HG03097 (cell line): ENCODE data around the gene FBXO9.

Experiments used
- ATAC-seq: cut with Tn5 transposase; IDR thresholded peaks from one replicate; pipeline ENCODE4 v1.9.1; 2021; ENCODE audit not compliant: unreplicated experiment, low FRiP score

Gene FBXO9

GRCh38 chr6:53130569-53131290 lies 65.5 kb downstream of the FBXO9 start:
- ATAC-seq = no peak

- no peak for ATAC-seq
Measured at GRCh38 chr6:53133961-53134360, 68.8 kb downstream of the FBXO9 start.

DNA sequence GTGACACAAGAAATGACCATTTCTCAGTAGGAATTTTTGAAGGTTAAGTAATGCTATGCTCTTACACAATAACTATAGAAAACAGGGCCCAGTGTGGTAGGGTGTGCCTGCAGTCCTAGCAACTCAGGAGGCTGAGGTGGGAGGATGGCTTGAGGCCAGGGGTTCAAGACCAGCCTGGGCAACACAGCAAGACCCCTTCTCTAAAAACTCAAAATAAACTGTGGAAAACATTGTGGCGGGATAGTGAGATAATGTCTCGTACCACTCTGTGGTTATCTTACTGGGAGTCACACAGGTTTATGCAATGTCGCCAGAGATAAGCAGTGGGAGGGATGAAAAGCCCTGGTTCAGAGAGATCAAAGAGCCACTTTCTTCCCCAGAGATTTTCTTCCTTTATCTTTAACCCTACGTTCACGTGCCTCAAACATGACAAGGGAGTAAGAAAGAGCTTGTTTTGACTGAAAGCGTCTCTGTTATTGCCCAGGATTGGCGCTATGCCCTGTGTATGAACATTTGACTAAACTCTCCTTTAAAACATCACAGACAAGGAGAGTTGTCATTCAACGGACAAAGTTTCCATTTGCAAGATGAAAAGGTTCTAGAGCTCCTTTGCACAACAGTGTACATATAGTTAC lies 69.5 kb downstream of the FBXO9 start:
- no peak for ATAC-seq

GRCh38 chr6:53136000-53136609 lies 70.9 kb downstream of the FBXO9 start:
- ATAC-seq = no peak

DNA sequence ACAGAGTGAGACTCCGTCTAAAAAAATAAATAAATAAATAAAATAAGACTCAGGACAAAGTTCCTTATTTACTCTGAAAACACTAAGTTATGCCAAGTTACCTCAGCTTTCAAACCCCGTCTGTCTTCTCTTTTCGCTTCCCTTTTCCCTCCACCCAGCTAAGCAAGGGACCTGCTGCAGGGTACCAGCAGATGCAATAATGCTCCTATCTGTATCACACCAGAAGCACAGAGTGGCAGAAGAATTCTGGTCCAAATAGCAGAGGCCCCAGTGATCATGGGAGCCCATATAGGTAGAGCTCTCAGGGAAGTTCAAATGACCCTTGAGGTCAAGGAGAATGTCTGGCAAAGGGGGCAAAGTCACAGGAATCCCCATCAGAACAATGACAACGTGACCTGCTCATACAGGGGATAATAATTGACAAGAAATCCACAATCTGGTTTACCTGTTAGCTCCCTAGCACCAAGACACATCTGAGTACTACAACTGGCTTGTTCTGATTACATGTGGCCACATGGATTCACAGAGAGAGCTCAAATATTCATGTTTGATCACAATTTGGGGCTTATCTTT lies 74.7 kb downstream of the FBXO9 start:
- ATAC-seq = no peak

- no peak for ATAC-seq
Measured at GRCh38 chr6:53142810-53143209, 77.6 kb downstream of the FBXO9 start.

- ATAC-seq = no peak
Measured at GRCh38 chr6:53143710-53144109, 78.5 kb downstream of the FBXO9 start.

DNA sequence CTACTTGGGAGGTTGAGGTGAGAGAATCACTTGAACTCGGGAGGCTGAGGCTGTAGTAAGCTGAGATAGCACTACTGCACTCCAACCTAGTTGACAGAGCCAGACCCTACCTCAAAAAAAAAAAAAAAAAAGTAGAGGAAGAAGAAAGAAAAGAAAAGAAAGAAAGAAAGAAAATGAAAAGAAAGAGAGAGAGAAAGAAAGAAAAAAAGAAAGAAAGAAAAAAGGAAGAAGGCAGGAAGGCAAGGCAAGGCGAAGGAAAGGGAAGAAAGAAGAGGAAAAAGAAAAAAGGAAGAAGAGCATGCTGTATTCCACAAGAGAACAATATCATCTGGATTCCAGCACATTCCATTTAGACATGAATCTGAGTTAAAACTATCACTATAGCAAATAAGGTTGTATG lies 79.6 kb downstream of the FBXO9 start:
- no peak for ATAC-seq

- no peak for ATAC-seq
Measured at GRCh38 chr6:53148684-53149083, 83.5 kb downstream of the FBXO9 start, which contains the start of gene GCM1. Gene GCM1, minus strand, starts transcription at chr6:53148841. Its CDS starts 3,209 bp downstream, at chr6:53145632.
